ENCODE measurements around the gene SLC6A11.

GRCh38 chr3:10945683-10946287 lies 129.8 kb downstream of the SLC6A11 start:
- peak; percentile 57 to 91 (median 89) for TF ChIP-seq CTCF (IDR thresholded peaks at IDR 0.05 in 4 of 5, conservative IDR thresholded peaks at IDR 0.05 in 1 of 5)
- TF ChIP-seq POLR2A (IDR thresholded peaks at IDR 0.05) = no peak

All from gastrocnemius medialis (tissue), 4 donors.